GM18505 (cell line): ENCODE results near the gene CYSLTR1.
"Not testable (repeated sequence)": the region's sequence is repeated elsewhere in the genome, so short reads cannot be mapped to it uniquely, and the experiment has no call there.

Source experiments
- ATAC-seq: cut with Tn5 transposase; IDR thresholded peaks from one replicate; pipeline ENCODE4 v1.9.1; 2021; ENCODE audit not compliant: unreplicated experiment
- POLR2A ChIP-seq: IDR thresholded peaks from 4 replicates; pipeline ENCODE4 v1.6.1; 2011; ENCODE audit warnings: borderline replicate concordance; ENCODE audit not compliant: insufficient read depth, insufficient read length; ENCODE audit errors: extremely low read depth

Gene CYSLTR1

DNA sequence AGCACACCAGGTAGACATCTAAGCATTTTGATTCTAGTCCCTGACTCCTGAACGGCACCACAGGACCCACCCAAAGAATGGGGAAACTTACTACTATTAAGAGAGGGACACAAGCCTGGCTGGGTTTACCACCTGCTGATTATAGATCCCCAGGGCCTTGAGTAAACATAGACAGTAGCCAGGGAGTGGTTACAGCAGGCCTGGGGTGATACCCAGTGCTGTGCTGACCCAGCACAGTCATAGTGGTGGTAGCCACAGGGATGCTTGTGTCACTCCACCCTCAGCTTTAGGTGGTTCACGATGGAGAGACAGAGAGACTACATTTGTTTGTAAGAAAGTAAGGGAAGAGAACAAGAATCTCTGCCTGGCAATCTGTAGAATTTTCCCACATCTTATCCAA lies 11.7 kb downstream of the CYSLTR1 start:
- ATAC-seq: no peak
- TF ChIP-seq POLR2A: no peak

DNA sequence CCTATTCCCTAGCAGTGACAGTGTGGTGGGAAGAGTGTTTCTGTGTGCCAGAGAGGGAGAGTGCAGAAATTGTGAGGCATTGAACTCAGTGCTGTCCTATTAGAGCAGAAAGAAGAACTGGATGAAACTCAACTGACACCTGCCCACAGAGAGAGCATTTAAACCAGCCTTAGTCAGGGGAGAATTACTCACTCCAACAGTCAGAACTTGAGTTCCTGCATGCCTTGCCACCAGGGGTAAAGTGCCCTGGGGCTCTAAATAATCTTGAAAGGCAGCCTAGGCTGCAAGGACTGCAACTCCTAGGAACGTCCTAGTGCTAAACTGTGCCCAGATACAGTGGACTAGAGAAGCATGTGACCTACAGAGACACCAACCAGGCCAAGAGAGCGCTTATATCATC lies 12.8 kb downstream of the CYSLTR1 start:
- ATAC-seq: no peak
- no peak for TF ChIP-seq POLR2A

DNA sequence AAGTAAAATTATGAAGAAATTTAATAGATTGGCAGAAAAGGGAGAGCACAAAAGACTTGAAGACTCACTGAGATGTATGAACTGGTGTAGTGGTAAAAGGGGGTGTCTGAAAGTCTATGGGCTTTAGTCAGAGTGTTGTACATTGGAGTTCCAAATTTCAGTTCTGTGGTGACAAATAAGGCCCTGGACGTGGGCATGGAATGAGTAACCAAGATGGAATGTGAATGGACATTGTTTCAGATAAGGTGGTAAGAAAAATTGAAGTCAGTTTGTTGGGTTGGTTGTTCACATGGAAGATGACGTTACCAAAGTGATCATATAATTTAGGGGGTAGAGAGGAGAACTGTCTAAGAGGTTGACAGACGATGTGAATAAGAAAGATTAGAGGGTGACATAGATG lies 13.9 kb downstream of the CYSLTR1 start:
- TF ChIP-seq POLR2A: no peak

DNA sequence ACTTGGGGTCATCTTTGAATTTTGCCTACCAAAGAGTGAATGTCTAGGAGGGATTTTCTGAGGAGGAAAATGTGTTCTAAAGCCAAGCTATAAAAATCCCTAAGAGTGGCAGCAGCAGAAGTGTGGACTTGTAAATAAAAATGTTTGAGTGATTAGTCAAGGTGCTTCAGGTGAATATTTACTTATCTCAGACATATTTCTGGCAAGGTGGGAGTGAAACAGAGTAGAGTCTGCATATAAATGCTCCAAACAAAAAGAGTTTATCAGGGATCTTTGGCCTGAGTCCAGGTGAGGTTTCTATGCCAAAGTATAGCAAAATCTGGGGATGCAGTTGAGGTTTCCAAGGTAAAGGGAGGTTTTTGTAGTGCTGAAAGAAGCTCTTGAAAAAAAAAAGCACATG lies 19.7 kb downstream of the CYSLTR1 start:
- TF ChIP-seq POLR2A: no peak
- no peak for ATAC-seq

More for the DNA sequence above, 13.9 kb downstream of the CYSLTR1 start:
- ATAC-seq: no peak

DNA sequence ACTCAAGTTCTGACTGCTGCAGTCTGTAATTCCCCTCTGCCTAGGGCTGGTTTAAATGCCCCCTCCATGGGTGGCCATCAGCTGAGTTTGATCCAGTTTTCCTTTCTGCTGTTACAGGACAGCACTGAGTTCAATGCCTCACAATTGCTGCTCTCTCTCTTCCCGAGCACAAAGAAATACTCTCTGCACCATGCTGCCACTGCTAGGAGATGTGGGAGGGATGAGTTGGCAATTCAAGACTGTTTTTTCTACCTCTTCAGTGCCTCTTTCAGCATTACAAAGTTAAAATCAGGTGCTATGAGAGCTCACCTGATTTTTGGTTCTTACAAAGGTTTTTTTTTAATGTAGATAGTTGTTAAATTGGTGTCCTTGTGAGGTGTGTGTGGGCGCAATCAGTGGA lies 24.3 kb downstream of the CYSLTR1 start:
- no peak for TF ChIP-seq POLR2A
- no peak for ATAC-seq

DNA sequence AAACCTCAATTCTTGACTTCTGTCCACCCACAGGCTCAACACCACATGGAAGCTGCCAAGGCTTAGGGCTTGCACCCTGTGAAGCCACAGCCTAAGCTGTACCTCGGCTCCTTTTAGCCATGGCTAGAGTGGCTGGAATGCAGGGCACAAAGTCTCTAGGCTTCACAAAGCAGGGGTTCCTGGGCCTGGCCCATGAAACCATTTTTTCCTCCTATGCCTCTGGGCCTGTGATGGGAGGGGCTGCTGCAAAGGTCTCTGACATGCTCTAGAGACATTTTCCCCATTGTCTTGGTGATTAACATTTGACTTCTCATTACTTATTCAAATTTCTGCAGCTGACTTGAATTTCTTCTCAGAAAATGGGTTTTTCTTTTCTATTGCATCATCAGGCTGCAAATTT lies 26.5 kb downstream of the CYSLTR1 start:
- ATAC-seq: not testable (repeated sequence)

DNA sequence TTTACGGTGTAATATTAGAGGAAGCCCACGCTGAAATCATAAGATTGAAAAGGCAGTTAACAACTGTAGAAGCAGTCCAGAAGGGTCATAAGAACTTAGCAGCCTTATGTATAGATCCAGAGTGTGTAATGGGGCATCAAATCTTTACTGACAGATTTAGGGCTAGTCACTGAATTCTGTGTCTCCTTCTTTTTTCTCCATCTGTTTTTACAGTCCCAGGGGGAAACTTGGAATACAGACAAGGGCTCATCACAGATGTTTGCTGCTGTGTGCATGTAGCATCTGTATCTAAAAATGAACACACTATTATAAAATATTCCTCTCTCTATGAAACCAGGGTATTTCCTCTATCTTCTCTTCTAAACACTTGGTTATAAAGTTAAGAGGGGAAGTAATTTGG lies 43.9 kb downstream of the CYSLTR1 start:
- no peak for TF ChIP-seq POLR2A

DNA sequence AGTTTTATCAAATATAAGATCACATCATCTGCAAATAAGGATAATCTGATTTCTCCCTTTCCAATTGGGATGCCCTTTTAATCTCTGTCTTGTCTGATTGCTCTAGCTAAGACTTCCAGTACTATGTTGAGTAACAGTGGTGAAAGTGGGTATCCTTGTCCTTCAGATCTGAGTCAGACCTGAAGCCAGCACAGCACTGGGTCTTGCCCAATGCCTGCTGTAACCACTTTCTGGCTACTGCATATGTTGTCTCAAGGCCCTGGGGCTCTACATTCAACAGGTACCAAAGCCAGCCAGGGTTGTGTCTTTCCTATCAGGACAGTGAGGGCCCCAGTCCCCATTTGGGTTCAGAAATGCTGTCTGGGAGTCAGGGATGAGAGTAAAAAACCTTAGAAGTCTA lies 90.3 kb downstream of the CYSLTR1 start:
- no peak for ATAC-seq
- no peak for TF ChIP-seq POLR2A

More for the DNA sequence above, 43.9 kb downstream of the CYSLTR1 start:
- no peak for ATAC-seq

DNA sequence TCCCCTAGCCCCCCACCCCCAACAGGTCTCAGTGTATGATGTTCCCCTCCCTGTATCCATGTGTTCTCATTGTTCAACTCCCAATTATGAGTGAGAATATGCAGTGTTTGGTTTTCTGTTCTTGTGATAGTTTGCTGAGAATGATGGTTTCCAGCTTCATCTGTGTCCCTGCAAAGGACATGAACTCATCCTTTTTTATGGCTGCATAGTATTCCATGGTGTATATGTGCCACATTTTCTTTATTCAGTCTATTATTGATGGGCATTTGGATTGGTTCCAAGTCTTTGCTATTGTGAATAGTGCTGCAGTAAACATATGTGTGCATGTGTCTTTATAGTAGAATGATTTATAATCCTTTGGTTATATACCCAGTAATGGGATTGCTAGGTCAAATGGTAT lies 101.4 kb downstream of the CYSLTR1 start:
- not testable (repeated sequence) for ATAC-seq
